Fibroblast of gingiva (primary cell): ENCODE data around the gene NLRP2B.
"Not testable (repeated sequence)": the region's sequence is repeated elsewhere in the genome, so short reads cannot be mapped to it uniquely, and the experiment has no call there.

ENCODE experiments used
- DNase-seq: peaks from one replicate; pipeline ENCODE4 v3.0.0-alpha.2; 2011; ENCODE audit warnings: low read depth

Gene NLRP2B

GRCh38 chrX:57680160-57680559, at the start of gene NLRP2B:
Gene NLRP2B, minus strand, starts transcription at chrX:57680260.
- no peak for DNase-seq

- not testable (repeated sequence) for DNase-seq
Measured at GRCh38 chrX:57725995-57726394, 45.9 kb upstream of the NLRP2B start.

GRCh38 chrX:57681341-57681740, 1.3 kb upstream of the NLRP2B start:
- DNase-seq, result no peak

GRCh38 chrX:57678686-57679428, 1.2 kb downstream of the NLRP2B start:
- DNase-seq, result no peak

- DNase-seq, result no peak
Measured at GRCh38 chrX:57677132-57677858, 2.8 kb downstream of the NLRP2B start.

- no peak for DNase-seq
Measured at GRCh38 chrX:57675320-57675719, 4.7 kb downstream of the NLRP2B start.

GRCh38 chrX:57674861-57675260, 5.2 kb downstream of the NLRP2B start:
- no peak for DNase-seq

- DNase-seq, result no peak
Measured at GRCh38 chrX:57669961-57670360, 10.1 kb downstream of the NLRP2B start.

- no peak for DNase-seq
Measured at GRCh38 chrX:57667010-57667409, 13.1 kb downstream of the NLRP2B start.

- no peak for DNase-seq
Measured at GRCh38 chrX:57655065-57655464, 25.0 kb downstream of the NLRP2B start.

- no peak for DNase-seq
Measured at GRCh38 chrX:57652705-57653104, 27.4 kb downstream of the NLRP2B start.

GRCh38 chrX:57651169-57651919, 28.7 kb downstream of the NLRP2B start:
- no peak for DNase-seq

GRCh38 chrX:57647020-57647419, 33.0 kb downstream of the NLRP2B start:
- DNase-seq, result no peak

- no peak for DNase-seq
Measured at GRCh38 chrX:57643698-57644097, 36.4 kb downstream of the NLRP2B start.

- DNase-seq, result no peak
Measured at GRCh38 chrX:57641338-57641737, 38.7 kb downstream of the NLRP2B start.

GRCh38 chrX:57640674-57641016, 39.4 kb downstream of the NLRP2B start:
- no peak for DNase-seq

GRCh38 chrX:57629438-57629837, 50.6 kb downstream of the NLRP2B start:
- not testable (repeated sequence) for DNase-seq
